GM18498 (cell line): ENCODE measurements around the gene COBL.
"Not testable (repeated sequence)": the region's sequence is repeated elsewhere in the genome, so short reads cannot be mapped to it uniquely, and the experiment has no call there.

Source experiments
- ATAC-seq: cut with Tn5 transposase; IDR thresholded peaks from one replicate; pipeline ENCODE4 v1.9.1; 2021; ENCODE audit warnings: mild to moderate bottlenecking, moderate library complexity; ENCODE audit not compliant: unreplicated experiment

Gene COBL

DNA sequence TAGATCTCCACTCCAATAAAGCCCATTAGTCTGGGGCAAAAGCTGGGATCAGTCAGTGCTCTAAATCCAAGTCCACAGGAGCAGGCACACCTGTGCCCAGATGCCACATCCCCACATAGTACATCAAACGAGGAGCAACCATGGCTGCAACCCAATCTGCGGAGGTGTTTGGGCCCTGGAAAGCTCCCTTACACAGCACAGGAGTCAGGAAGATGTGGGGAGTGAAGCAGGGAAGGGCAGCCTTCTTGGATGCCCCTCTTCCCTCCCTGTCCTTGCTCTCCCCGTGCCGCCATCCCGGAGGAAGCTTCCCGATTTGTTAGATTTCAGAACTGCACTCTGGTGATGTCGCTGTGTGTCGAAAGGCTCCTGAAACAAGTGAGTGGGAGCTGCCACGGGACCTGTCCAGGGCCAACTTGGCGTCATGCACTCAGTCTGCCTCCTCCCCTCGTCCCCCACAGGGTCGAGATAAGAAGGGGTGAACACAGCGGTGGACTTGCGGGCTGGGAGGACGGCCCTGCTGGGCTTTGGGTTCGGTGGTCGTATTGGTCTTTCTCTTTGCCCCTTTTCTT lies 303.3 kb downstream of the COBL start:
- ATAC-seq: no peak

DNA sequence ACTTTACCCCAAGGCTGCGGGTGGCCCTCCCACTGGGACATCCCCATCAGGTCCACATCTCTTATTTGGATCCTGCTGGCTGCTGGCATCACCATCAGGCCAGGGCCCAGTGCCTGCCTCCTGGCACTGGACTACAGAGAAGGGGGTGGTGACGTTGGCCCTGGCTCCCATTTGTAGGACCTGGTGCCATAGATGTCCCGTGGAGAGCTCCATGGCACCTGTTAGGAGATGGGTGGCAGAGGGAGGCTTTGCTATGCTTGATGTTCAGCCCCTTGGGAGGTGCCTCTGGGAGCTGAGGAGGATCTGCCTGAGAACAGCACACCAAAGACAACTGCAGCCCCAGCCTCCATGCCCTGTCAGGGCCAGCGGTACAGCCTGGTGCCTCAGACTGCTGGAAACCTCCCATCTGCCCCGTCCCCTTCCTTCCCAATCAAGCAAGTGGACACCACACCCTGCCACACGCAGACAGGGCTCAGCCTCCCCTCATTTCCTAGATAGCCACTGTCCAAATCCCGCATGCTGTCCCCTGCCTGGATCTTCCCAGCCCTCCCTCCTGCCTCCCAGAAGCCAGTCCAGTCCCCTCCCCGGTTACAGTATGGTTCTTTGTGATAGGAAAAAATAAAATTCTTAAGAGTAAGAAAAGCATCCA lies 303.9 kb downstream of the COBL start:
- no peak for ATAC-seq

DNA sequence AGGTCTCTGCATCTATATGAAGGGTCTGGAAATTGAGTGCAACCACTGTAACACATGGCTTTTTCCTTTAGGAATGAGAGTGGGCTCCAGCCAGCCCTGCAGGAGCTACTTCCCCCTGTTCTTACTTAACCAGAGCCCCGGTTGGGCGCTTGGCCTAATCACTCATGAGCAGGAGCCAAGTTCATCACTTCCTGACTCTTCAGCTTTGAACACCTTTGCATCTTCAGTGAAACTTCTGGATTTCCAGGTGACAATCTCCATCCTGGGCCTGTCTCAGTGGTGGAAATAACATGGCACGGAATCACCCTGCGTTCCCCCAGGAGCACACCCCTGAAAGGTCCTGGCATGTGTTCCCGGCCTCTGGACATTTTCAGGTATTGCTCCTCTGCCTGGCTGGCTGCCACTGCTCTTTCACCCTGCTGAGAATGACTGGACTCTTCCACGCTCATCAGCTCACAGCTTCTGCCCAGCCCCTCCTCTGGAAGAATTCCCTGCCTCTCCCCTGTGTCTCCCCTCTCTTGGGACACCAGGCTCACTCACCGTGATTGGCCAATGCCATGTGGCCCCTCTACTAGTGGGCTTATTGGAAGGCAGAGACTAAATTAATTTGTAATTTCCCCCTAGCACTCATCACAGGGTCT lies 304.8 kb downstream of the COBL start:
- ATAC-seq: no peak

DNA sequence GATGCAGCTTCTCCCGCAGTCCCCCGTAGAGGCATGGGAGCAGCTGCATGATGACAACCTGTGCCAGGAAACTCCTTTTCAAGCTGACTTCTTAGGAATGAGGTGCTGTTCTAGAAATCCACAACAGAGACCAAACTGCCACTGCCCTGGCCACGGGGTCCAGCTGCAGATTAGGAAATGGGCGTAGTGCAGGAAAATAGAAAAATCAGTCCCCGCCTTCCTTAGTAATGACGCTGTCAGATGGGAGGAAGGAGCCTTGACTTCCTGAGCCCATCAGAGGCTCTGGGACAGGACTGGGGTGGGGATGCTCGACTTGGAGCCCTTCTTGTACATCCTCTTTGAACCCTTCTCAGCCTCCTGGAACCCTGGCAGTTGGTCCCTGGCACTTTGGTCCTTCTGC lies 306.1 kb downstream of the COBL start:
- no peak for ATAC-seq

DNA sequence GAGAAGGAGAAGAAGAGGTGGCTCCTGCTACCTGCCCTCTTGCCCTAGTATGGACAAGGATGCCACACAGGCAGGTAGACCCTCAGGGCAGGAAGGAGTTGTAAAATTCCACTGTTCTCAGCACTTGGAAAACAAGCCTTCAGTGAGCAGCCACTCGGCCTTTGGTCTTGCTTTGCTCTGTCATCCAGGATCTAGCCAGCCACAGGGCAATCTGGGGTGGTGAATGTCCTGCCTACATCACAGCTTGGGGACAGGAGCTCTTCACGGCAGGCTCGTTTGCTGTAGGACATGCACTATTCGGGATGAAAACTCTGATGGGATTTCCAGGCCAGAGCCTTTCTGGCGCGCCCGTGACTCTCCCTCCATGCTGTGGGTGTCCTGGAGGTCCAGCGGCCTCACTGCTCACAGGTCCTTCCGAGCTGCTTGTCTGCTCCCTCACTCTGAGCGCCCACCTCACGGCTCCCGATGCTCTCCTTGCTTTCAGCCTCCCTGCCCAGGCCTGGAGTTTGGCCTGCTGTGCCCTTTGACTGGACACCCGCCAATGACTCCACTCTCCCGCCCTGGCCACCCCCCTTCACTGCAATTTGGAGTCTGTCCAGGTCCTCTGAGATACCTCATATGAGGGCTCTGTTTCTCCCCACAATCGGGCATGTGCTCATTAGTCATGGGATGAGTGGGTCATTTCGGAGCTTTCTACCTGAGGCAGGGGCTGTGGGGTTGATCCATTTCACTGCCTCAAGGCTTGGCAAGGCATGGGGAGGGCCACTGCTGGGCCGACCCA lies 306.7 kb downstream of the COBL start:
- ATAC-seq: no peak

DNA sequence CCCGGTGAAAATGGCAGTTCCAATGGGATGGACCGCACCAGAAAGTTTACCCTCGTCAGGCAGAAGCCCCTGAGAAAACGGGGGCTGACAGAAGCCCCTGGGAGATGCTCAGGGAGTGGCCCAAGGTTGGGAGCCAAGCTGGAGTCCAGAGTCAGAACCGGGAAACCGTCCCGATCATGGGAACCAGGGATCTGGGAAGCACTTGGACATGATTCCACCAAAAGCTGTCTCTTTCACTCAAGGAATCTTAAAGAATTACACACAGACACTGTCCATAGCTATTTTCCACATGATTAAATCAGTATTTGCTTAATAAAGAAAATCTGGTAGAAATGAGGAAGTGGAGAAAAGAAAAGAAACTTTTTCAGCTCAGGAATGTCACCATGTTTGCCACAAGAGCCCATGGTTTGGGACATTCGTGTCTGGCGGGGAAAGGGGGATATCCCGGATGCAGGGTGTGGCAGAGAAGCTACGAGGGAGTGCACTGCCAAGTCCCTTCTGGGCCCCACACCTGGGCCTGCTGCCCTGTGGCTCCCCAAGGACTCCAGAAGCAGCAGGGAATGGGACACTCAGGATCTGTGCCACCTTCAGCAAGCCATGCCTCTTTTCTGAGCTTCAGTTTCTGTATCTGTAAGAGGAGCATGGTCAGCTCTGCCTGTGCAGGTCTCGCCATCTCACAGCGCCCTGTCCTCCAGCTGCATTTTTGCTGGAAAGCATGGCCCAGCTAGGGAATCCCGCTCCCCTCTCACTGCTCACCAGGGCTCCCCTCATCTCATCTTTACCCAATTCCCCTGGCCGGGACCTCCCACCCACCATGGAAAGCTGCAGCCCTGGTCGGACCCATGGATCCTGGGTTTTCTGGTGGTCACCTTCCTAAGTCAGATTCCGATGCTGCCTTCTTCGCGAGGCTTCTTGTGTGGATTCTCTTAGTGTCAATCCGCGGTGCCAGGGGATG lies 308.8 kb downstream of the COBL start:
- no peak for ATAC-seq

DNA sequence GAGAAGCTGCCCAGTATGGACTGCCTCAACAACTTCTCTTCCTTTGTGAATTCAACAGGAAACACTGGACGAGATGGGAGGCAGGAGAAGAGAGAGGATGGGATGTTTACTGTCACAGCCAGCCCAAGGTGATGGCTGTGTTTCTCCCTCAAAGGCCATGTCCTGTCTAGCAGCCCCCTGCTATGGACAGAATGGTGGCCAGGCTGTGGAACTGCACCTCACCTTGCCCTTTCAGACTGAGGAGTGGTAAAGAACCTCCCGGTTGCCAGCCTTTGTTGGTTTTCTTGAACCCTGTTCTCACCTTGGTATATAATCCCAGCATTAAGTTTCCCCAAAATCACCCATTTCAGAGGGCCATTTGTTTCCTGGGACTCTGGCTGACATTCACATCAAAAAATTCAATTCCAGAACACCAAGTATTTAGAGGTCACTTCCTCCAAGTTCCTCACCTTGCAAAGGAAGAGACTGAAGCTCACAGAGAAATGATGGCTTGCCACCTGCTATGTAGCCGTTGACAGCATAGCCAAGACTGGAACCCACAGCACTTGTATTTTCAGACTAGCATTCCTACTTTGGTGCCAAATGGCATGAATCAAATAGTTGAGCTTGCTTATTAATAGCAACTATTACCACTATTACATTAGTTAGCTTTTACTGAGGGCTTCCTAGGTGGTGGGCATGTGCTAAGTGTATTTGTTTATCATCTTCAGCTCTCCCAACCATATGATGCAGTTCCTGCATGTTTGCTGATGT lies 309.9 kb downstream of the COBL start:
- ATAC-seq: no peak

DNA sequence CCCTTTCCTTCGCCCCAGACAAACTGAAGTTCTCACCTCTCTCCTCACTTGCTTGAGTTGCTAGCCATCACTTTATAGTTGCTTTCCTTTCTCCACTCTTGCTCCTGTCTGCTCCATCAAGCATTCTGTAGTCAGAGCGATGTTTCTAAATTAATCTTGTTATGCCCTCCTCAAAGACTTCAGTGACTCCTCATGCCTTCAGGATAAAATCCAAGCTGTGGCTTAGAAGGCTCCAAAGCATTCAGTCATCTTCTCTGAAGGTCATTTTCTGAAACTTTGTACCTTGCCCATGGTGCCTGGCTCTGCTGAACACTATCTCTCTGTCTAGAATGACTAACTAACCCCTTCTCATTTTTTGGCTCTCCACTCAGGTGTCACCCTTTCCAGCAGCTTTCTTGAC lies 311.5 kb downstream of the COBL start:
- ATAC-seq: no peak

DNA sequence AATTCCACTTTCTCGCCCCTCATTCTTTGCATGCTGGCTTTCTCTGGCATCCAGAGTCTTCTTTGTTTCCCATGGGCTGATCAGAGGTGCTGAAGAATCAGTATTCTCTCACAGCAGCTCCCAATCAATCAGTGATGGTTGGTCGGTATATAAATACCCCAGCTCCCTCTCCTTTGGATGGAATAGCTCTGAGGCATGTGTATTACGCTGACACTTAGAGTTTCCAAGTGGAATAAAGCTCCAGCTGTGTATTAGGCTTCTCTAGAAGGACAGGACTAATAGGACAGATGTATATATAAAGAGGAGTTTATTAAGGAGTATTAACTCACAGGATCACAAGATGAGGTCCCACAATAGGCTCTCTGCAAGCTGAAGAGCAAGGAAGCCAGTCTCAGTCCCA lies 315.7 kb downstream of the COBL start:
- ATAC-seq: no peak

DNA sequence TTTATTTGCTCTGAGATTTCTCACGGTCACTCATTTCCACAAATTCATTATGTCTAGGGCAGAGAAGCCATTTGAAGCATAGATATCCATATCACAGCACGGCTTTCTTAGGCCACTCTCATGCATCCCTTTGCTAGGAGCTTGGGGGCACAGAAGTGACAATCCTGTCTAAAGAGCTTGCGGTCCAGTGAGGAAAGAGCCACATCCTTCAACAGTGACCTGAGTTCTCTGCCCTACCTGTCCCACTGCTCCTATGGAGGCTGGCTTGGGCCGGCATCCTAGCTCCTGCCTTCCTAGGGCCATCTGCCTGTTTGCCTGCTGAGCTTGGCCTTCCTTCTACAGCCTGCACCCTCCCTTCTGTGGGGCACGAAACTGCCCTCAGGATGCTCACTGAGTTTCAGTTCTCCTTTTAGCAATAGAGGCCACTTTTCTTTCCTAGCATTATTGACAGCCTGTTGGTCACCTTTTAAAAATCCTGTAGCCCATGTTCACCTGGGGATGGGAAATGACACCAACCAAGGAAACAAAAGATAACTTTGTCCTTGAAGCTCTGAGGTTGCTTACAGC lies 321.8 kb downstream of the COBL start:
- no peak for ATAC-seq

DNA sequence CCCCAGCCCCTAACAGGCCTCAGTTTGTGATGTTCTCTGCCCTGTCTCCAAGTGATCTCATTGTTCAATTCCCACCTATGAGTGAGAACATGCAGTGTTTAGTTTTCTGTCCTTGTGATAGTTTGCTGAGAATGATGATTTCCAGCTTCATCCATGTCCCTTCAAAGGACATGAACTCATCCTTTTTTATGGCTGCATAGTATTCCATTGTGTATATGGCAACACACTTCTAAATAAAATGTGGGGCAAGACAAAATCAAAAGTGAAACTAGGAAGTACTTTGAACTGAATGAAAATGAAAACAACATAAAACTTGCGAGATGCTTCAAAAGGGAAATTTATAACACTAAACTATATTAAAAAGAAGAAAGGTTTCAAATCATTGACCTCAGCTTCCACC lies 326.4 kb downstream of the COBL start:
- ATAC-seq: not testable (repeated sequence)

DNA sequence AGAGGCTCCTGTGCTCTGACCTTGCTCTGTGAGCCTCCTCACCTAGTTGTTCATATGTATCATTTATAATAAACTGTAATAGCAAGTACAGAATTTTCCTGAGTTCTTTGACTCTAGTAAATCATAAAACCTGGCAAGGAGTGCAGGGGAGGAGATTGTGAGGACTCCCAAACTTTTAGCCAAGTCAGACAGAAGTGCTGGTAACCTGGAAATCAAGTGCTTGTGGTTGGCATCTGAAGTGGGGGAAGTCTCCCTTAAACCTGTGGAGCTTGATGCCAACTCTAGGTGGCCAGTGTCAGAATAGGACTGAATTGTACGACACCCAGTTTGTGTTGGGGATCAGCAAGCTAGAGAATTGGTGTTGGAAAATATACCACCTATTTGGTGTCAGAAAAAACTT lies 327.6 kb downstream of the COBL start:
- no peak for ATAC-seq

DNA sequence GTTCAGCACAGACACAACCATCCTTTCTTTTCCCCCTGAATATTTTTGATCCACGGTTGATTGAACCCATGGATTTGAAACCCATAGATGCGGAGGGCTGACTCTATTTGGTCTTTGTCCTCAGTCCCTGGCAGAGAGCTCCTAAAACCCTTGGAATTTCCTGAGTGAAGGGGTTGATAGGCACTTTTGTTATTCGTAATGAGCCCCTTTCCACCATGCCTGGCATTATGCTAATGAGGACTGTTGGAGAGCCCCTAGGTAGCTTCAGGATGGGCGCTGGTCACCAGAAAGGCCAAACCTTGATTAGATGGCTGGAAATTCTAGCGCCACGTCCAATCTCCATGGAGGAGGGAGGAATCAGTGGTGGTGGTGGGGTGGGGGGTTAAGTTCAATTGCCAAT lies 328.1 kb downstream of the COBL start:
- no peak for ATAC-seq

DNA sequence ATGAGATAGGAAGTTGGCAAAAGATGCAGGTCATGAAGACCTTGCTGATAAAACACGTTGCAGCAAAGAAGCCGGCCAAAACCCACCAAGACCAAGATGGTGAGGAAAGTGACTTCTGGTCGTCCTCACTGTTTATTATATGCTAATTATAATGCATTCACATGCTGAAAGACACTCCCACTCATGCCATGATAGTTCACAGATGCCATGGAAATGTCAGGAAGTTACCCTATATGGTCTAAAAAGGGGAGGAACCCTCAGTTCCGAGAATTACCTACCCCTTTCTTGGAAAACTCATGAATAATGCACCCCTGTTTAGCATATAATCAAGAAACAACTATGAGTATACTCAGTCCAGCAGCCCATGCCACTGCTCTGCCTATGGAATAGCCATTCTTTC lies 331.5 kb downstream of the COBL start:
- no peak for ATAC-seq

DNA sequence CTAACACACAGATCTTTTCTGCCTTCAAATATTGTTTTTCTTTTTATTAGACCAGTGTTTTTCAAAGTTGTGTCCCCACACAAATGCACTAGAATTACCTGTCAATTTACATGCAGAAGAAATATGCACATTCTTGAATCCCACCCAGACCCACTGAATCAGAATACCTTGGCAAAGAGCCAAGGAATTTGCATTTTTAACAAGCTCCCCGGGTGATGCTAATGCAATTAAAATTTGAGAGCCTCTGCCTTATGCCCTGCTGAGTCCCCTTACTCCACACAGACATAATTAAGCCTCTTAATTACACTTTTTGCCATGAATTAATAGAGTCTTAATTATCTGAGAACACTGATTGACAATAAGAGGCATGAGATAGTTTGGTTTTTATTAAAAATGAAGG lies 332.8 kb downstream of the COBL start:
- ATAC-seq: no peak

DNA sequence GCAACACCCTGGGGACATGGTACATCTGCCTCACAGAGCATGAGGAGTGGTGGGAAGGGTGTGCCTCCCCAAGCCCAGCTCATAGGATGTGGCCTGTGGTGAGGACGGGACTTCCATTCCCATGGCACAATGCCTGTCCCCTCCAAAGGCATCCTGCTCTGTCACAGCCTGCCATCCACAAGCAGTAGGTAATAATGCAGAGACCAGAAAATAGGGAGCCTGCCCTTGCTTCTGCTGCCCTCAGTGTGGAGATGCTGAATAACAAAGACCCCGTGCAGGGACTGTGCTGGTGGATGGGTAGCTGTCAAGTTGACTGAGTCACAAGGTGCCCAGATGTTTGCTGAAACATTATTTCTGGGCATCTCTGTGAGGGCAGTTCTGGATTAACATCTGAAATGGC lies 334.0 kb downstream of the COBL start:
- no peak for ATAC-seq

DNA sequence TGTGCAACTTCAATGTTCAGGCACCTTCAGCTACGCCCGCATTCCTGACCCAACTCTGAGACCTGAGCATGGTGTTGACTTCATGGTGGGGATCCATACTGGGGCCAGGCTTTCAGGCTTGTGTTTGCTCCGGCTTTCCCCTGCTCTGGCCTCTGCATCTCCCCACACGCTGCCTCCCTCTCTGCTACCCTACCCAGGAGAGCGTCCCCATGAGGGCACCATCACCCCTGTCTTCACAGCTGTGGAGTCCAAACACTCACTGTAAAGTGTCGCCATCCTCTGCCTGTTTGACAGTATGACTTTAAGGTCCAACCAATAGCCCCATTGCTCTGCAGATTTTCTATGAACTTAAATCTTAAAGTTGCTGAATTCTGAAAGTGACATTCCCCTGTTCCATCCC lies 334.9 kb downstream of the COBL start:
- ATAC-seq: no peak

DNA sequence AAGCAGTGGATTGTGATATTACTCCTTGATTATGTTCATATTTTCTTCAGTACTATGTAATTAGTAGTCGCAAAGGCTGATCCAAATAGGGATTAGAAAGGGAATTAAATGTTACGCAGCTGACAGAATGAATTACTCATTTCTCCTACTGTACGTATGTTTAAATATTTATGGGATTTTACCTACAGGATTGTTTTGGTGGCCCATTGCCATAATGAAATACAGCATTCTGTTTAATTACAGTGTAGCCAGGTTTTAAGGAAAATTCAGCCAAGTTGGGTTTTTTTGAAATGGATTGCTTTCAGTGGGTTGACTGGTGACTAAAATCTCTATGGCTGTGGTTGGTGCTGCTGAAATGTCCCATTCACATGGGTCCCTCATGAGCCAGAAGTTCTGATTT lies 336.2 kb downstream of the COBL start:
- ATAC-seq: no peak

DNA sequence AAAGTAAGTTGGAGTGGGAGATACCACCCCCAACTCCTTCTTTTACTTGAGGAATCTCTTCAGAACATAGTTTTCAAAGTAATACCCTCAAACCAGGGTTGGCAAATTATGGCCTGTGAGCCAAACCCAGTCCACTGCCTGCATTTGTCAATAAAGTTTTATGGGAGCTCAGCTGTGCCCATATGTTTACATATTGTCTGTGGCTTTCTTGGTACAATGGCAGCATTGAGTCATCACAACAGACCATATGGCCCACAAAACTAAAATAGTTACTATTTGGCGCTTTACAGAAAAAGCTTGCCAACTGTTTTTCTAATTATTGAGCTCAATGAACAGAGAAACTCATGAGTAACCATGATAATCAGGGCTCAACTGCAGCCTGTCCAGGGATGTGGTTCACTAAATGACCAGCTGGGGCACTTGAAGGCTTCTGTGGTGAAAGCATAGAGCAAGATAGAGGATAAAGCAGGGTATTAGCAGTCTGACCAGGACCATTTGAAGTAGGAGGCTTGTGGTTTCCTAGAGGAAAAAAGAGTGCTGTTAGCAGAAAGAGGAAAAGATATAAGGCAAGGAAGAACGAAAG lies 337.9 kb downstream of the COBL start:
- ATAC-seq: no peak
